Neural progenitor cell (in vitro differentiated cells): ENCODE results near the gene VN1R5.

ENCODE experiments used
- EZH2 ChIP-seq: fragments of 200-600 bp; sonication (generic); IDR thresholded peaks from 2 replicates; pipeline ENCODE4 v1.6.1; 2017; ENCODE audit warnings: antibody characterized with exemption, mild to moderate bottlenecking, moderate library complexity
- TF ChIP-seq, protein P1 (sequence below): fragments of 200-600 bp; sonication (generic); IDR thresholded peaks from 2 replicates; pipeline ENCODE4 v1.5.1; 2017; ENCODE audit warnings: antibody characterized with exemption, mild to moderate bottlenecking

DNA sequence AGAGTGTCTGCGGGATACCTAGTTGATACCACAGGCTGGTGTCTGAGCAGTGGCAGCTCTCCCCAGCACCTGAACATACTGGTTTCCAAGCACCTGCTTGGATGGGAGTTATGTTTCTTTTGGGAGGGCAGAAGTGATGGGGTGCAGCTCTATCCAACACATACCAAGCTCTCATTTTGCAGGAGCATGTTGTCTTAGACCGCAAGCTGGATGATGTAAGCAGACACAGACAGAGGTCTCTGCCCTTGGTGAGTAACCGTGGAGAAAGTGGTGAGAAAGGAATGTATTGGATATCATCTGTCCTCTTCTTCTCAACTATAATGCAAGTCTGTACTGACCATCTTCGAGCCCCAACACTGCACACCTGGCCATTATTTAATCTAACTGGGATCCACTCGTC, 38.4 kb downstream of the VN1R5 start:
- TF ChIP-seq, protein P1, sequence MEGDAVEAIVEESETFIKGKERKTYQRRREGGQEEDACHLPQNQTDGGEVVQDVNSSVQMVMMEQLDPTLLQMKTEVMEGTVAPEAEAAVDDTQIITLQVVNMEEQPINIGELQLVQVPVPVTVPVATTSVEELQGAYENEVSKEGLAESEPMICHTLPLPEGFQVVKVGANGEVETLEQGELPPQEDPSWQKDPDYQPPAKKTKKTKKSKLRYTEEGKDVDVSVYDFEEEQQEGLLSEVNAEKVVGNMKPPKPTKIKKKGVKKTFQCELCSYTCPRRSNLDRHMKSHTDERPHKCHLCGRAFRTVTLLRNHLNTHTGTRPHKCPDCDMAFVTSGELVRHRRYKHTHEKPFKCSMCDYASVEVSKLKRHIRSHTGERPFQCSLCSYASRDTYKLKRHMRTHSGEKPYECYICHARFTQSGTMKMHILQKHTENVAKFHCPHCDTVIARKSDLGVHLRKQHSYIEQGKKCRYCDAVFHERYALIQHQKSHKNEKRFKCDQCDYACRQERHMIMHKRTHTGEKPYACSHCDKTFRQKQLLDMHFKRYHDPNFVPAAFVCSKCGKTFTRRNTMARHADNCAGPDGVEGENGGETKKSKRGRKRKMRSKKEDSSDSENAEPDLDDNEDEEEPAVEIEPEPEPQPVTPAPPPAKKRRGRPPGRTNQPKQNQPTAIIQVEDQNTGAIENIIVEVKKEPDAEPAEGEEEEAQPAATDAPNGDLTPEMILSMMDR, result no peak
- no peak for TF ChIP-seq EZH2
